H1 (cell line): ENCODE measurements around the gene GAS6. TPM values are rescaled to one million over a fixed set of nuclear protein-coding genes. Genes with fewer than 3 reads are reported as not detected.
"Not testable (repeated sequence)": the region's sequence is repeated elsewhere in the genome, so short reads cannot be mapped to it uniquely, and the experiment has no call there.

Source experiments
- CTCF ChIA-PET: fragments of 300-600 bp; sonication (Branson Sonifier 250); formaldehyde crosslinking; loops from one replicate; lab custom pipeline; 2021; ENCODE audit not compliant: partially characterized antibody; lab: Charles Lee
- POLR2A ChIA-PET: fragments of 300-600 bp; sonication (Branson Sonifier 250); formaldehyde crosslinking; loops from one replicate; lab custom pipeline; 2021; ENCODE audit warnings: inconsistent platforms; ENCODE audit not compliant: partially characterized antibody; lab: Charles Lee
- DNase-seq, 2 experiments: peaks; one replicate each; pipeline versions ENCODE4 v3.0.0 to v3.0.0-alpha.2; 2010 to 2022; ENCODE audit warnings: low spot score in 2 of 2, low read depth in 1 of 2, mixed read lengths in 1 of 2
- FAIRE-seq: peaks from 2 replicates; lab custom pipeline; 2011; peaks lifted over from hg19 to GRCh38; lab: Jason Lieb, UNC
- H2AFZ ChIP-seq: 2 replicates; pipeline ENCODE4 v1.8.1; 2012; ENCODE audit warnings: low read length, inconsistent platforms
- H2AK5ac ChIP-seq: 2 replicates; pipeline ENCODE4 v1.6.1; 2013; ENCODE audit warnings: low read depth, low read length
- H2BK120ac ChIP-seq: replicated peaks from 2 replicates; pipeline ENCODE3; 2013; ENCODE audit warnings: low read depth, low read length, inconsistent platforms
- H2BK12ac ChIP-seq: 2 replicates; pipeline ENCODE4 v1.6.1; 2013; ENCODE audit warnings: low read depth, low read length
- H2BK15ac ChIP-seq: 2 replicates; pipeline ENCODE4 v1.6.1; 2013; ENCODE audit warnings: low read length
- H2BK20ac ChIP-seq: 2 replicates; pipeline ENCODE4 v1.6.1; 2013; ENCODE audit warnings: low read length
- H2BK5ac ChIP-seq: 2 replicates; pipeline ENCODE4 v1.6.1; 2013; ENCODE audit warnings: low read depth, low read length
- H3K14ac ChIP-seq: 2 replicates; pipeline ENCODE4 v1.6.1; 2013; ENCODE audit warnings: inconsistent platforms; ENCODE audit not compliant: insufficient read length
- H3K18ac ChIP-seq: 2 replicates; pipeline ENCODE4 v1.6.1; 2013; ENCODE audit warnings: low read length; ENCODE audit errors: extremely low read depth
- H3K23ac ChIP-seq: 2 replicates; pipeline ENCODE4 v1.6.1; 2013; ENCODE audit warnings: inconsistent platforms; ENCODE audit not compliant: insufficient read length
- H3K23me2 ChIP-seq: 2 replicates; pipeline ENCODE4 v1.6.1; 2013; ENCODE audit warnings: low read depth, low read length
- H3K27ac ChIP-seq: 2 replicates; pipeline ENCODE4 v1.6.1; 2011; ENCODE audit warnings: low read depth, low read length, inconsistent platforms
- H3K27me3 ChIP-seq, 4 experiments: replicated peaks in 1 of 4; 1 replicate in 1 of 4; 2 replicates in 3 of 4; pipeline versions ENCODE4 v1.6.1 to v1.8.1; 2011 to 2013; ENCODE audit warnings: low read length in 3 of 4, mild to moderate bottlenecking in 3 of 4, inconsistent platforms in 2 of 4, mixed read lengths in 2 of 4, moderate library complexity in 1 of 4; ENCODE audit not compliant: control insufficient read depth in 3 of 4, insufficient read depth in 3 of 4; ENCODE audit errors: extremely low read depth in 1 of 4
- H3K36me3 ChIP-seq, 4 experiments: 2 replicates each; pipeline versions ENCODE4 v1.6.1 to v1.8.1; 2011 to 2013; ENCODE audit warnings: mild to moderate bottlenecking in 4 of 4, low read length in 3 of 4, moderate library complexity in 2 of 4, control low read depth in 1 of 4, inconsistent platforms in 1 of 4; ENCODE audit not compliant: insufficient read depth in 4 of 4, control insufficient read depth in 2 of 4
- H3K4ac ChIP-seq: replicated peaks from 2 replicates; pipeline ENCODE3; 2013; ENCODE audit warnings: low read length, low read depth, mixed read lengths, inconsistent platforms; ENCODE audit not compliant: insufficient read length
- H3K4me1 ChIP-seq, 4 experiments: replicated peaks in 1 of 4; 1 replicate in 1 of 4; 2 replicates in 3 of 4; pipeline versions ENCODE4 v1.6.1 to v1.8.1; 2011 to 2013; ENCODE audit warnings: low read length in 3 of 4, inconsistent platforms in 2 of 4, mixed read lengths in 1 of 4; ENCODE audit not compliant: insufficient read depth in 4 of 4, control insufficient read depth in 3 of 4
- H3K4me2 ChIP-seq, 2 experiments: 2 replicates each; pipeline versions ENCODE4 v1.6.1 to v1.8.1; 2011 to 2013; ENCODE audit warnings: low read depth in 2 of 2, low read length in 2 of 2, control low read depth in 1 of 2, inconsistent platforms in 1 of 2, mild to moderate bottlenecking in 1 of 2; ENCODE audit not compliant: insufficient read depth in 1 of 2
- H3K4me3 ChIP-seq, 4 experiments: fragments of 200-600, 300-600 bp in 1 of 4; sonication (generic), shearing (Covaris generic), sonication (Bioruptor Twin) in 1 of 4; 2 replicates each; pipeline versions ENCODE4 v1.5.1 to v1.8.1; 2011 to 2016; ENCODE audit warnings: low read length in 4 of 4, low read depth in 3 of 4, control low read depth in 2 of 4, inconsistent platforms in 2 of 4, mild to moderate bottlenecking in 2 of 4, mixed read lengths in 1 of 4, moderate library complexity in 1 of 4; ENCODE audit not compliant: insufficient read depth in 2 of 4; ENCODE audit errors: extremely low read depth in 1 of 4
- H3K56ac ChIP-seq: replicated peaks from 2 replicates; pipeline ENCODE3; 2013; ENCODE audit warnings: low read depth, mild to moderate bottlenecking, mixed read lengths, low read length, inconsistent platforms; ENCODE audit not compliant: insufficient read length
- H3K79me1 ChIP-seq: 2 replicates; pipeline ENCODE4 v1.6.1; 2013; ENCODE audit warnings: low read depth, low read length, control low read depth
- H3K79me2 ChIP-seq, 2 experiments: 2 replicates each; pipeline versions ENCODE4 v1.6.1 to v1.8.1; 2012 to 2013; ENCODE audit warnings: low read length in 2 of 2, mild to moderate bottlenecking in 2 of 2, inconsistent platforms in 1 of 2; ENCODE audit not compliant: insufficient read depth in 2 of 2, control insufficient read depth in 1 of 2
- H3K9ac ChIP-seq, 4 experiments: replicated peaks in 1 of 4; 1 replicate in 1 of 4; 2 replicates in 3 of 4; pipeline versions ENCODE4 v1.6.1 to v1.8.1; 2011 to 2013; ENCODE audit warnings: low read depth in 3 of 4, low read length in 3 of 4, control low read depth in 2 of 4, mild to moderate bottlenecking in 2 of 4, moderate library complexity in 2 of 4, inconsistent platforms in 1 of 4; ENCODE audit errors: extremely low read depth in 1 of 4
- H3K9me3 ChIP-seq, 2 experiments: 2 replicates each; pipeline versions ENCODE4 v1.6.1 to v1.8.1; 2012 to 2013; ENCODE audit warnings: mild to moderate bottlenecking in 2 of 2, moderate library complexity in 2 of 2, control low read depth in 1 of 2, inconsistent platforms in 1 of 2, low read depth in 1 of 2, low read length in 1 of 2, mixed read lengths in 1 of 2; ENCODE audit not compliant: insufficient read depth in 2 of 2
- H4K20me1 ChIP-seq, 2 experiments: replicated peaks in 1 of 2; 2 replicates each; pipeline versions ENCODE3 to v1.8.1; 2011 to 2013; ENCODE audit warnings: inconsistent platforms in 2 of 2, low read length in 2 of 2, mild to moderate bottlenecking in 1 of 2; ENCODE audit not compliant: insufficient read depth in 2 of 2, control insufficient read depth in 1 of 2
- H4K5ac ChIP-seq: 2 replicates; pipeline ENCODE4 v1.6.1; 2013; ENCODE audit warnings: low read length, low read depth, mixed read lengths, inconsistent platforms; ENCODE audit not compliant: insufficient read length
- H4K8ac ChIP-seq: 2 replicates; pipeline ENCODE4 v1.8.0; 2013; ENCODE audit warnings: mild to moderate bottlenecking, moderate library complexity, low read length, inconsistent platforms; ENCODE audit not compliant: insufficient read depth; ENCODE audit errors: extremely low read depth
- H4K91ac ChIP-seq: replicated peaks from 2 replicates; pipeline ENCODE3; 2013; ENCODE audit warnings: low read length, mixed read lengths, inconsistent platforms; ENCODE audit not compliant: insufficient read length
- WGBS, 2 experiments: shearing (Covaris generic) in 1 of 2; methylation state at CpG; one replicate each; pipeline versions ENCODE4 v1.1.6 to v1.1.7; 2013 to 2015; ENCODE audit warnings: low lambda C conversion rate in 2 of 2, mixed read lengths in 2 of 2, inconsistent platforms in 1 of 2, low coverage in 1 of 2, missing lambda C conversion rate in 1 of 2; ENCODE audit not compliant: insufficient replicate concordance in 2 of 2, insufficient coverage in 1 of 2, insufficient read length in 1 of 2; ENCODE audit errors: extremely low coverage in 1 of 2, missing lambda C conversion rate in 1 of 2; 5-methylcytosine and 5-hydroxymethylcytosine counted together
- polyA plus RNA-seq, 7 experiments: library from polyadenylated mRNA; depleted of rRNA in 3 of 7; stranded (reverse) in 5 of 7; unstranded in 2 of 7; fragments of >200 nt in 5 of 7; fragments of 200-250 nt in 2 of 7; gene quantifications; 1 replicate in 5 of 7; 2 replicates in 1 of 7; 4 replicates in 1 of 7; pipeline versions ENCODE4 v1.2.1 to v1.2.3, GENCODE V29; 2011 to 2013; ENCODE audit warnings: missing spikeins in 2 of 7, mixed read lengths in 2 of 7
- total RNA-seq: library from RNA; stranded (reverse); fragmentation: NEBNext Ultra II Directional; extraction: Animal tissue kit (Norgen Biotek cat#: 25700); gene quantifications from 2 replicates; pipeline ENCODE4 v1.2.1, GENCODE V29; 2021

GAS6 gene
- total and polyA plus RNA-seq, 2 of the 8 experiments (the other 6 are each of a cell fraction or from before 2014, with no cell fraction given): 18.6 to 31.0 TPM

DNA sequence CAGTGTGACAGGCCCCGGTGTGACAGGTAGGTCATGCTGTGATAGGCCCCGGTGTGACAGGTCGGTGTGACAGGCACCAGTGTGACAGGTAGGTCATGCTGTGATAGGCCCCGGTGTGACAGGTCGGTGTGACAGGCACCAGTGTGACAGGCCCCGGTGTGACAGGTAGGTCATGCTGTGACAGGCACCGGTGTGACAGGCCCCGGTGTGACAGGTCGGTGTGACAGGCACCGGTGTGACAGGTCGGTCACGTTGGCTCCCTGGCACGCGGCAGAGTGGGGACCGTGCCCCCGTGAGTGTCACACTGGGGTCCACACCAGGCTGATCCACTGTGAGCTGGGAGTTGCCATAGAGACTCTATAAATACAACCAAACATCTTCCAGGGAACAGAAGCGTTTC is 29.9 kb downstream of the GAS6 start:
- DNase-seq, H3K9me3 ChIP-seq, H3K56ac ChIP-seq, H3K4ac ChIP-seq, H2AFZ ChIP-seq, FAIRE-seq, POLR2A ChIA-PET, H2BK5ac ChIP-seq, H3K18ac ChIP-seq, H2BK120ac ChIP-seq, H2BK12ac ChIP-seq, H3K4me2 ChIP-seq, H3K79me1 ChIP-seq, H3K14ac ChIP-seq, H4K8ac ChIP-seq, H3K27me3 ChIP-seq, H3K23ac ChIP-seq, H3K79me2 ChIP-seq, H4K20me1 ChIP-seq, H4K91ac ChIP-seq, H2AK5ac ChIP-seq, CTCF ChIA-PET, H2BK15ac ChIP-seq, H3K9ac ChIP-seq, H4K5ac ChIP-seq, H3K4me3 ChIP-seq, H2BK20ac ChIP-seq, H3K23me2 ChIP-seq, H3K27ac ChIP-seq: not testable (repeated sequence)
- H3K36me3 ChIP-seq: peaks cover 0 to 12% (median 1%) of the 10 kb centered on the region in 4 experiments; a peak in 4 of 8 replicates
- peaks cover 0 to 20% (median 7%) of the 10 kb centered on the region in 4 experiments; a peak in 5 of 7 replicates for H3K4me1 ChIP-seq
- 93% methylated on average over 16 of the region's 17 CpGs; no CpG with 5 or more reads in 1 of the 2 experiments for WGBS, 2 experiments
